ENCODE data around the gene DTNA. TPM values are rescaled to one million over a fixed set of nuclear protein-coding genes. Genes with fewer than 3 reads are reported as not detected.
"Not testable (repeated sequence)": the region's sequence is repeated elsewhere in the genome, so short reads cannot be mapped to it uniquely, and the experiment has no call there.

Gene DTNA
- total RNA-seq, result 21.8 TPM
- long read RNA-seq, partial matches to known transcripts, result 2 of 6 reads
- long read RNA-seq, other reads (novel, unspliced or antisense), result 3 of 6 reads

DNA sequence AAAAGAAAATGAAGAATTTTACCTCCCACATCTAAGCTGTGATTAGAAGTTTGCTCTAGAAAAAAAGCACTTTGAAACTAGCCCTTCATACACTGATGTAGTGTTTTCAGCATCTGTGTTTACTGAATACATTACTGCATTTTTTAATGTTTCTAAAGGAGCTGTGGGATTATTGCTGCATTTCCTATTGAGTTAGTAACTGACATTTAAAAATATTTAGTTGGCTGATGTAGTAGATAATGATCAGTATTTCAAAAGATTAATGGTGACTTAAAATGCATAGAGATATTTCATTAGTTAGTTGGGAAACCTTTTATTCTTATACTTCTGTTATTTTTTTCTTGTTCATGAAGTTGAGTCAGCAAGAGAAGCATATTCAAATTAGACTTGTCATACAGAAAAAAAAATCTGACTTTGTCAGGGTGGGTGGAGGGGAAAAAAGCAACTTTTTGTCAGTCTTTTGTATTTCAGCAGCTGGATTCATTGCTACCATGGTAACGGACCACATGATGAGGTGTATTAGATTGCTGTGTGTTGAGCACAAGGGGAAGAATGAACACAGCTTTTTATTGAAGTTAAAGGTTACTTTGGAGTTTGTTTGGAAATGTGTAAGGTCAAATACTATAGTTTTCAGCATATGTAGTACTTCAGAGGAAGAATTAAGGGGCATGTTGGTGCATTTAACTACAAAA lies at the start of gene DTNA:
DTNA (plus strand) TSS at position 549 of the 692 bp plus-strand sequence. CDS start 45,679 bp downstream, outside the sequence.
- peaks cover 4% of the 10 kb centered on the region for H3K4me1 ChIP-seq
- H3K9me3 ChIP-seq, result no peaks in the 10 kb centered on the region
- peak; percentile 40 for ATAC-seq
- H3K36me3 ChIP-seq, result no peaks in the 10 kb centered on the region
- no peak for DNase-seq
- H3K4me3 ChIP-seq, result peak within 1 kb of the TSS; percentile 9
- H3K27ac ChIP-seq, result peak within 1 kb of the TSS; percentile 47
- TF ChIP-seq, protein P1, sequence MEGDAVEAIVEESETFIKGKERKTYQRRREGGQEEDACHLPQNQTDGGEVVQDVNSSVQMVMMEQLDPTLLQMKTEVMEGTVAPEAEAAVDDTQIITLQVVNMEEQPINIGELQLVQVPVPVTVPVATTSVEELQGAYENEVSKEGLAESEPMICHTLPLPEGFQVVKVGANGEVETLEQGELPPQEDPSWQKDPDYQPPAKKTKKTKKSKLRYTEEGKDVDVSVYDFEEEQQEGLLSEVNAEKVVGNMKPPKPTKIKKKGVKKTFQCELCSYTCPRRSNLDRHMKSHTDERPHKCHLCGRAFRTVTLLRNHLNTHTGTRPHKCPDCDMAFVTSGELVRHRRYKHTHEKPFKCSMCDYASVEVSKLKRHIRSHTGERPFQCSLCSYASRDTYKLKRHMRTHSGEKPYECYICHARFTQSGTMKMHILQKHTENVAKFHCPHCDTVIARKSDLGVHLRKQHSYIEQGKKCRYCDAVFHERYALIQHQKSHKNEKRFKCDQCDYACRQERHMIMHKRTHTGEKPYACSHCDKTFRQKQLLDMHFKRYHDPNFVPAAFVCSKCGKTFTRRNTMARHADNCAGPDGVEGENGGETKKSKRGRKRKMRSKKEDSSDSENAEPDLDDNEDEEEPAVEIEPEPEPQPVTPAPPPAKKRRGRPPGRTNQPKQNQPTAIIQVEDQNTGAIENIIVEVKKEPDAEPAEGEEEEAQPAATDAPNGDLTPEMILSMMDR (IDR thresholded peaks at IDR 0.05), result no peak
- intact Hi-C loops (cut with DNase I), result no loop called here
- H3K27me3 ChIP-seq, result no peaks in the 10 kb centered on the region

DNA sequence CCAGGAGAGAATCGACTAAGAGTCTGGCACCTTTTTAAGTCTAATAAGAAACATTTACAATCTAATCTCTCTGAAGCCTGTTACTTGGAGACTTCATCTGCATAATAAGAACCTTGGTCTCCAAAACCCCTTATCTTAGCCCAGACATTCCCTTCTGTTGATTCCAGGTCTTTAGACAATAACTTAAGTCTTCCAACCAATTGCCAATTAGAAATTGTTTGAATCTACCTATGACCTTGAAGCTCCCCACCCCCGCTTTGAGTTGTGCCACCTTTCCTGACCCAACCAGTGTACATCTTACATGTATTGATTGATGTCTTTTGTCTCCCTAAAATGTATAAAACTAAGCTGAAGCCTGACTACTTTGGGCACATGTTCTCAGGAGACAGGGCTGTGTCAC lies 49.5 kb upstream of the DTNA start:
- Histone ChIP-seq H3K4me1 (peaks cover 8% of the 10 kb centered on the region), H3K9me3 (no peaks in the 10 kb centered on the region), H3K36me3 (no peaks in the 10 kb centered on the region), H3K27me3 (no peaks in the 10 kb centered on the region), H3K27ac (peak overlapping the region; percentile 44), H3K4me3 (no peak overlapping the region)
- no peak for DNase-seq
- intact Hi-C loops (cut with DNase I), result no loop called here
- TF ChIP-seq, protein P1 (IDR thresholded peaks at IDR 0.05), result no peak
- no peak for ATAC-seq

DNA sequence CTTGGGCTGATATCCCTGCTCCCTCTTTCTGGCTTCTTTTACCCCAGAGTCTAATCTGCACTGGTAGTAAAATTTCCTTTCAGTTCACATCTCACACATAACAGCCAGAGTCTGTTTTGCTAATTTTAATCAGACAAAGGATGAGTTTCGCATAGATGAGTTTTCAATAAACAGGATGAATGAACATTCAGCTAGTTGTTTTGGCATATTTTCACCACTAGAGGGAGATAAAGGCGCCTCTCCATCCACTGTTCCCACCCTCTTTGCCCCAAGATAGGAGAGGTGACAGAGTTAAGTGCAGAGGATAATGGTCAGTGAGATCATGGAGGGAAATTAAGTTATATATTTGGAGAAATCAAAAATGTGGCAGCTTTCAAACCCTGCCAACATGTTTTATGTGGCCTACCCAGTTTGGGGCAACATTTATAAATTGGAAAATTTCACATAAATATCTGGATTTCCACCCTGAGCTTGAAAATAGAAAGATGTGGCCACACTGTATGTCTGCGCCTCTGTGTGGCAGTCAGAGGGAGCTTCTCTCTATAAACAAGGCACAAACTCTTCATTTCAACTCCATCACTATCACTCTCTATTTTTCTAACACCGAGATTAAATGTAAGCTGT lies 48.5 kb upstream of the DTNA start:
- no peaks in the 10 kb centered on the region for H3K27me3 ChIP-seq
- peaks cover 8% of the 10 kb centered on the region for H3K4me1 ChIP-seq
- no peak overlapping the region for H3K27ac ChIP-seq
- H3K36me3 ChIP-seq, result no peaks in the 10 kb centered on the region
- peak; percentile 84 for ATAC-seq
- intact Hi-C loops (cut with DNase I), result no loop called here
- DNase-seq, result no peak
- H3K4me3 ChIP-seq, result no peak overlapping the region
- H3K9me3 ChIP-seq, result no peaks in the 10 kb centered on the region
- TF ChIP-seq, protein P1 (IDR thresholded peaks at IDR 0.05), result peak; percentile 81

DNA sequence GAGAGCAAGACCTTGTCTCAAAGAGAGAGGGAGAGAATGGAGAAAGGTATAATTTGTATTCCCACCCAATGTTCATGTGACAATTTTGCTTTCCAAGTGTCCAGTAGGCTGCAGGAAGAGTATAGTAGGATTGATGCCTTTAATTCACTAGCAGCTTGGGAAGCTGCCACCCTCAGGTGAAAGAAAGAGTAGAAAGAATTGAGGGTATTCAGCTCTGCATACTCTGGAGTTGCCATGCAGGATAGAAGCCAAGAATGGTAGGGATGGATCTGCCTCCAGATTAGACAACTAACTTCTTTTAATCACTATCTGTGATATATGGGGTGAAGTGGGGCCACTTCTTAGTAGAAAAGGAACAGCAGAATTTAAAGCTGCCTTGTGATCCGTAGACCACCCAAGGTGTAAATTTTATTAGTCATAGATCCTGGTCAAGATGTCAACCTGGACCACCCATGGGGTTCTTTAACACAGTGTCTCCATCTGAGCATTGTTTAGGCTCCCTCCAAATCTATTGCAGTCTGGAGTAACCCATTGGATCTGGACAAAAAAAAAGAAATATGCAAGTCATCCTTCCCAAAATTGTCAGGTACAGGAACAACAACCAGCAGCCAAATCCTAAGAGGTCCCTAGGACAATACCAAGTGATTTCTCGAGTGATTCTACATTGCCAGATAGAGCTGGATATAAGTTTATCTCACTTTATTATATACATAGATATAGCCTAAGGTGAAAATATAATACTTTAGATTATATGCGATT lies 33.1 kb upstream of the DTNA start:
- intact Hi-C loops (cut with DNase I), result no loop called here
- TF ChIP-seq, protein P1 (IDR thresholded peaks at IDR 0.05), result no peak
- no peak for ATAC-seq
- no peak overlapping the region for H3K27ac ChIP-seq
- no peak for DNase-seq
- H3K27me3 ChIP-seq, result no peaks in the 10 kb centered on the region
- H3K9me3 ChIP-seq, result no peaks in the 10 kb centered on the region
- no peaks in the 10 kb centered on the region for H3K36me3 ChIP-seq
- H3K4me3 ChIP-seq, result no peak overlapping the region
- no peaks in the 10 kb centered on the region for H3K4me1 ChIP-seq

DNA sequence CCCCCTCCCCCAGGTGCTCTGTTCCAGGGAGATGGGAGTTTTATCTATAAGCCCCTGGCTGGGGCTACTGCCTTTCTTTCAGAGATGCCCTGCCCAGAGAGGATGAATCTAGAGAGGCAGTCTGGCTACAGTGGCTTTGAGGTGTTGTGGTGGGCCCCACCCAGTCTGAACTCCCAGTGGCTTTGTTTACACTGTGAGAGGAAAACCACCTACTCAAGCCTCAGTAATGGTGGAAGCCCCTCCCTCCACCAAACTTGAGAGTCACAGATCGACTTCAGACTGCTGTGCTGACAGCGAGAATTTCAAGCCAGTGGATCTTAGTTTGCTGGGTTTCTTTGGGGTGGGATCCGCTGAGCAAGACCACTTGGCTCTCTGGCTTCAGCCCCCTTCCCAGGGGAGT lies 20.3 kb upstream of the DTNA start:
- H3K4me1 ChIP-seq; H3K36me3 ChIP-seq; ATAC-seq; H3K27ac ChIP-seq; H3K9me3 ChIP-seq; DNase-seq; intact Hi-C loops (cut with DNase I); H3K4me3 ChIP-seq; H3K27me3 ChIP-seq: not testable (repeated sequence)

DNA sequence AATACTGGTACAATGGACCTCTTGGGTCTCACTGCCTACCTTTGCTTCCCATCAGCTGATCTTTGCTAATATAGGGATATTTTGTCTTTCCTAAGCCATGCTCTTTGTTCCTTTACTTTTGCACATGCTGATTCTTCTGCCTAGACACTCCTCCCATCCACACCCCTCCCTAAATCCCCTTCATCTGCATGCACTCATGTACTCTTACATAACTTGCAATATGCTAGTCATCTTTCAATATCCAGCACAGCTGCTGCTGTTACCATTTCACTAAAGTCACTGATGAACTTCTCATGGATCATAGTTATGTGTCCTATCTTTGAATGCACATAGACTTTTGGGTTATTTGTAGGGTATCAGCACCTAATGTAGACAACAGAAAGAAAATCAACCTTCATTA lies 18.5 kb upstream of the DTNA start:
- Histone ChIP-seq H3K9me3 (no peaks in the 10 kb centered on the region), H3K4me3 (no peak overlapping the region), H3K27me3 (no peaks in the 10 kb centered on the region), H3K36me3 (no peaks in the 10 kb centered on the region), H3K27ac (no peak overlapping the region), H3K4me1 (no peaks in the 10 kb centered on the region)
- TF ChIP-seq, protein P1 (IDR thresholded peaks at IDR 0.05), result no peak
- ATAC-seq (no peak), DNase-seq (no peak)
- intact Hi-C loops (cut with DNase I), result no loop called here

Measured in upper lobe of right lung (tissue), 1 donor.